ENCODE results near the gene ASAP3.
A peak's percentile ranks its signal among the peaks of the same experiment; 100 is the strongest.
"Not testable (repeated sequence)": the region's sequence is repeated elsewhere in the genome, so short reads cannot be mapped to it uniquely, and the experiment has no call there.

The ASAP3 gene

GRCh38 chr1:23514111-23514679 is 30.2 kb upstream of the ASAP3 start:
- no peak for DNase-seq (ENCODE audit: low read depth)

- no peak for DNase-seq (ENCODE audit: low read depth)
Measured at GRCh38 chr1:23509896-23510295, 25.9 kb upstream of the ASAP3 start.

- no peak for DNase-seq (ENCODE audit: low read depth)
Measured at GRCh38 chr1:23506376-23507107, 22.6 kb upstream of the ASAP3 start.

- no peak for DNase-seq (ENCODE audit: low read depth)
Measured at GRCh38 chr1:23505851-23506250, 21.9 kb upstream of the ASAP3 start.

GRCh38 chr1:23504156-23504555 is 20.2 kb upstream of the ASAP3 start:
- DNase-seq (ENCODE audit: low read depth), result not testable (repeated sequence)

GRCh38 chr1:23502951-23503350 is 19.0 kb upstream of the ASAP3 start:
- no peak for DNase-seq (ENCODE audit: low read depth)

- DNase-seq (ENCODE audit: low read depth), result no peak
Measured at GRCh38 chr1:23500466-23500865, 16.5 kb upstream of the ASAP3 start.

GRCh38 chr1:23497777-23498439 is 13.9 kb upstream of the ASAP3 start:
- no peak for DNase-seq (ENCODE audit: low read depth)

- no peak for DNase-seq (ENCODE audit: low read depth)
Measured at GRCh38 chr1:23496490-23497181, 12.7 kb upstream of the ASAP3 start.

GRCh38 chr1:23494836-23495235 is 10.9 kb upstream of the ASAP3 start:
- DNase-seq (ENCODE audit: low read depth), result not testable (repeated sequence)

GRCh38 chr1:23492776-23493175 is 8.8 kb upstream of the ASAP3 start:
- not testable (repeated sequence) for DNase-seq (ENCODE audit: low read depth)

- DNase-seq (ENCODE audit: low read depth), result no peak
Measured at GRCh38 chr1:23492132-23492720, 8.2 kb upstream of the ASAP3 start.

- no peak for DNase-seq (ENCODE audit: low read depth)
Measured at GRCh38 chr1:23489842-23490241, 5.9 kb upstream of the ASAP3 start.

- no peak for DNase-seq (ENCODE audit: low read depth)
Measured at GRCh38 chr1:23485002-23485332, 988 bp upstream of the ASAP3 start.

GRCh38 chr1:23484253-23485001 is 448 bp upstream of the ASAP3 start:
- DNase-seq (ENCODE audit: low read depth), result peak; percentile 61

- DNase-seq (ENCODE audit: low read depth), result no peak
Measured at GRCh38 chr1:23481904-23482303, 2.1 kb downstream of the ASAP3 start.

GRCh38 chr1:23481026-23481597 is 2.9 kb downstream of the ASAP3 start:
- DNase-seq (ENCODE audit: low read depth), result no peak

- no peak for DNase-seq (ENCODE audit: low read depth)
Measured at GRCh38 chr1:23480187-23481025, 3.6 kb downstream of the ASAP3 start.

- no peak for DNase-seq (ENCODE audit: low read depth)
Measured at GRCh38 chr1:23479666-23479941, 4.4 kb downstream of the ASAP3 start.

GRCh38 chr1:23478896-23479665 is 4.9 kb downstream of the ASAP3 start:
- DNase-seq (ENCODE audit: low read depth), result no peak

All from stimulated activated CD8-positive, alpha-beta memory T cell treated with anti-CD3 and anti-CD28 coated beads, Interleukin-15, amount 100 ng/mL, for 24 hours (primary cell).